PFSK-1 (cell line): ENCODE data around the gene ZNHIT2.
A peak's percentile ranks its signal among the peaks of the same experiment; 100 is the strongest.

Experiments used
- FOXP2 ChIP-seq: optimal IDR thresholded peaks from 2 replicates; pipeline ENCODE3; 2011; ENCODE audit warnings: borderline replicate concordance, control low read depth, inconsistent platforms; ENCODE audit not compliant: insufficient read depth; ENCODE audit errors: extremely low read length, extremely low read depth
- POLR2AphosphoS5 ChIP-seq: IDR thresholded peaks from 2 replicates; pipeline ENCODE4 v1.6.1; 2012; ENCODE audit warnings: low read depth, mild to moderate bottlenecking, control low read depth, low read length, moderate library complexity
- REST ChIP-seq, 2 experiments: IDR thresholded peaks; 2 replicates each; pipeline versions ENCODE4 v1.6.1 to v1.8.0; 2011 to 2012; ENCODE audit warnings: low read depth in 2 of 2, low read length in 2 of 2, control low read depth in 1 of 2, inconsistent platforms in 1 of 2, mild to moderate bottlenecking in 1 of 2, moderate library complexity in 1 of 2; ENCODE audit not compliant: insufficient read depth in 1 of 2
- SIN3A ChIP-seq: IDR thresholded peaks from 2 replicates; pipeline ENCODE4 v1.6.1; 2012; ENCODE audit warnings: mild to moderate bottlenecking, low read length, moderate library complexity, borderline replicate concordance; ENCODE audit not compliant: insufficient read depth
- TAF1 ChIP-seq: IDR thresholded peaks from 2 replicates; pipeline ENCODE4 v1.6.1; 2012; ENCODE audit warnings: low read length, control low read depth, borderline replicate concordance; ENCODE audit not compliant: insufficient read depth

DNA sequence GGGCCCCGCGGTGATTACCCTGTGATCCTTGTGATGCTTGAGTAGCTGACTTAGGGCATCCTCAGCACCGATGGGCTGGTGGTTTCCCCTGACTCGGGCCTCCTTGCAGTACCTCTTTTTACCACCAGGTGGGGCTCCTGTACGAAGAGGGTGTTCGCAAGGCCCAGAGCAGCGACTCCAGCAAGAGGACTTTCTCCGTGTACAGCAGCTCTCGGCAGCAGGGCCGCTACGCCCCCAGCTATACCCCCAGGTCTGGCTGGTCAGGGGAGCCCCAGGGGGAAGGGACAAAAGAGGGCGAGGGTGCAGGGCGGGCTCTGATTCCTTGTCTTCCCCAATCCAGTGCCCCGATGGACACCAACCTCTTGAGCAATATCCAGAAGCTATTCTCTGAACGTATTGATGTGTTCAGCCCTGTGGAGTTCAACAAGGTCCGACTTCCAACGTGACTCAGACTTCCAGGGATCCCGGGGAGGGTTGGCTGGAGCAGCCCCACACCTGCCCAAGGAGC, 7.1 kb downstream of the ZNHIT2 start:
- TF ChIP-seq POLR2AphosphoS5 (0 out of 2 replicates have a peak, but pooled peaks have one; percentile 26), SIN3A (no peak), TAF1 (no peak), REST (IDR thresholded peaks at IDR 0.05; ENCODE audit: insufficient read depth in 1 of 2, low read depth in 2 of 2, low read length in 2 of 2) (no peak), FOXP2 (no peak)
